K562 (cell line): ENCODE results near the gene DIP2C. TPM values are rescaled to one million over a fixed set of nuclear protein-coding genes. Genes with fewer than 3 reads are reported as not detected.

Experiments
- ATAC-seq: fragments of 200-7000 bp; cut with Tn5 transposase; 3 replicates; pipeline ENCODE4 v1.9.1; 2020; ENCODE audit warnings: moderate library complexity
- BruUV-seq: library from RNA; stranded (reverse); fragments of 400-500 nt; replicated peaks from 2 replicates; lab custom pipeline; 2021; lab: Mats Ljungman, UMichigan
- CTCF ChIA-PET: fragments of 300-600 bp; formaldehyde crosslinking; extraction: SDS; loops from one replicate; lab custom pipeline; 2021; ENCODE audit warnings: low intra/inter-chr PET ratio; lab: Yijun Ruan, JAX
- POLR2A ChIA-PET: fragments of 300-600, 350-650 bp; sonication (Branson Sonifier 250); formaldehyde crosslinking; extraction: SDS; loops from one replicate; lab custom pipeline; 2021; ENCODE audit warnings: antibody characterized with exemption, inconsistent platforms; lab: Yijun Ruan, JAX
- DNase-seq, 4 experiments: peaks; one replicate each; pipeline versions ENCODE4 v3.0.0 to v3.0.0-alpha.2; 2011 to 2018; ENCODE audit warnings: low spot score in 3 of 4, mixed read lengths in 3 of 4; ENCODE audit errors: extremely low read depth in 1 of 4
- FAIRE-seq: peaks from 2 replicates; lab custom pipeline; 2011; peaks lifted over from hg19 to GRCh38; lab: Jason Lieb, UNC
- H2AFZ ChIP-seq: 2 replicates; pipeline ENCODE4 v1.6.0; 2011; ENCODE audit warnings: low read depth, low read length, control low read depth, inconsistent platforms
- H3K27ac ChIP-seq: fragments of 200-600 bp; 3 replicates; pipeline ENCODE4 v1.8.0; 2011; ENCODE audit warnings: low read depth, mild to moderate bottlenecking, control low read depth, inconsistent platforms, low read length, moderate library complexity, mixed read lengths; ENCODE audit errors: extremely low read depth
- H3K27me3 ChIP-seq, 2 experiments: fragments of 300-600 bp in 1 of 2; 2 replicates in 1 of 2; 3 replicates in 1 of 2; pipeline versions ENCODE4 v1.6.0 to v1.8.0; 2011; ENCODE audit warnings: inconsistent platforms in 2 of 2, low read length in 2 of 2, mild to moderate bottlenecking in 1 of 2, mixed read lengths in 1 of 2, moderate library complexity in 1 of 2; ENCODE audit not compliant: control insufficient read depth in 2 of 2, insufficient read depth in 2 of 2
- H3K36me3 ChIP-seq: fragments of 300-600 bp; 3 replicates; pipeline ENCODE4 v1.8.0; 2011; ENCODE audit warnings: mild to moderate bottlenecking, low read length, inconsistent platforms; ENCODE audit not compliant: control insufficient read depth, insufficient read depth
- H3K4me1 ChIP-seq, 2 experiments: fragments of 200-600 bp in 1 of 2; replicated peaks in 1 of 2; 2 replicates in 1 of 2; 3 replicates in 1 of 2; pipeline versions ENCODE4 v1.5.1 to v1.8.0; 2011; ENCODE audit warnings: inconsistent platforms in 2 of 2, low read length in 2 of 2, mild to moderate bottlenecking in 1 of 2, mixed read lengths in 1 of 2, moderate library complexity in 1 of 2; ENCODE audit not compliant: control insufficient read depth in 2 of 2, insufficient read depth in 2 of 2
- H3K4me2 ChIP-seq: 2 replicates; pipeline ENCODE4 v1.6.1; 2011; ENCODE audit warnings: low read length, control low read depth, inconsistent platforms, mixed read lengths; ENCODE audit not compliant: insufficient read depth
- H3K4me3 ChIP-seq: fragments of 200-600 bp; sonication (generic), shearing (Covaris generic); 2 replicates; pipeline ENCODE4 v1.5.1; 2016; ENCODE audit warnings: control low read depth, inconsistent platforms
- H3K79me2 ChIP-seq: fragments of 200-600 bp; 3 replicates; pipeline ENCODE4 v1.8.0; 2011; ENCODE audit warnings: low read length, inconsistent platforms; ENCODE audit not compliant: control insufficient read depth, insufficient read depth
- H3K9ac ChIP-seq, 2 experiments: 2 replicates each; pipeline versions ENCODE4 v1.6.0 to v1.6.1; 2011; ENCODE audit warnings: low read depth in 2 of 2, low read length in 2 of 2, control low read depth in 1 of 2, inconsistent platforms in 1 of 2, mild to moderate bottlenecking in 1 of 2, mixed read lengths in 1 of 2; ENCODE audit not compliant: insufficient read depth in 1 of 2
- H3K9me1 ChIP-seq: one replicate; pipeline ENCODE4 v1.6.0; 2011; ENCODE audit warnings: inconsistent platforms, mild to moderate bottlenecking, low read length, moderate library complexity; ENCODE audit not compliant: control insufficient read depth, insufficient read depth
- H3K9me3 ChIP-seq: replicated peaks from 2 replicates; pipeline ENCODE4 v1.5.1; 2011; ENCODE audit warnings: low read depth, low read length, inconsistent platforms; ENCODE audit not compliant: control insufficient read depth, insufficient read depth
- H4K20me1 ChIP-seq: replicated peaks from 2 replicates; pipeline ENCODE4 v1.6.1; 2011; ENCODE audit warnings: low read length, inconsistent platforms, mixed read lengths; ENCODE audit not compliant: control insufficient read depth, insufficient read depth
- ETV1 ChIP-seq: fragments of 450-650 bp; conservative IDR thresholded peaks from 2 replicates; pipeline ENCODE4 v1.6.1; 2016; ENCODE audit warnings: missing genetic modification characterization, control low read depth, low read depth, missing compliant biosample characterization
- HNRNPLL ChIP-seq: fragments of 200-400 bp; formaldehyde crosslinking; IDR thresholded peaks from 2 replicates; pipeline ENCODE4 v1.6.1; 2017; ENCODE audit warnings: low read length, low read depth, mild to moderate bottlenecking; ENCODE audit not compliant: poor library complexity, severe bottlenecking
- HSF4 ChIP-seq: fragments of 250-450 bp; sonication (Bioruptor Pico); IDR thresholded peaks from 2 replicates; pipeline ENCODE4 v2.1.2; 2022; ENCODE audit warnings: mild to moderate bottlenecking, moderate library complexity, borderline replicate concordance
- PYGO2 ChIP-seq: fragments of 450-650 bp; IDR thresholded peaks from 2 replicates; pipeline ENCODE4 v1.6.1; 2016; ENCODE audit warnings: mild to moderate bottlenecking, missing genetic modification characterization, moderate library complexity, missing compliant biosample characterization
- TAF15 ChIP-seq: fragments of 200-400 bp; formaldehyde crosslinking; IDR thresholded peaks from 2 replicates; pipeline ENCODE4 v1.6.1; 2017; ENCODE audit warnings: mild to moderate bottlenecking, low read depth, low read length, moderate library complexity
- U2AF2 ChIP-seq: fragments of 200-400 bp; formaldehyde crosslinking; optimal IDR thresholded peaks from 2 replicates; pipeline ENCODE3; 2017; ENCODE audit warnings: low read depth, mild to moderate bottlenecking, low read length
- ZFP30 ChIP-seq: fragments of 250-450 bp; sonication (Bioruptor Pico); IDR thresholded peaks from 2 replicates; pipeline ENCODE4 v1.8.0; 2022; ENCODE audit warnings: moderate library complexity, mild to moderate bottlenecking, inconsistent platforms, borderline replicate concordance
- ZNF224 ChIP-seq: sonication (generic); formaldehyde crosslinking; IDR thresholded peaks from 2 replicates; pipeline ENCODE4 v1.8.0; 2022; ENCODE audit warnings: mild to moderate bottlenecking, missing genetic modification reagents
- WGBS: fragments of 100-300 bp; shearing (Covaris generic); methylation state at CpG from one replicate; pipeline ENCODE4 v1.1.6; 2016; ENCODE audit warnings: low coverage, mixed read lengths; ENCODE audit not compliant: insufficient coverage; ENCODE audit errors: missing lambda C conversion rate; 5-methylcytosine and 5-hydroxymethylcytosine counted together
- in situ Hi-C: fragments of 300-500 bp; cut with MboI; formaldehyde crosslinking; loops from 4 replicates; pipeline ENCODE4 v1.15.0; 2018; ENCODE audit warnings: inconsistent platforms, mixed read lengths
- intact Hi-C: fragments of 100-400 bp; cut with micrococcal nuclease; formaldehyde crosslinking; loops from 2 replicates; pipeline ENCODE4 v1.14.2; 2022
- polyA plus RNA-seq, 8 experiments: library from polyadenylated mRNA; depleted of rRNA in 4 of 8; stranded (reverse) in 5 of 8; unstranded in 3 of 8; fragments of >200 nt; fragmentation: Nextera tagmentation in 2 of 8; fragmentation: Illumina TruSeq in 1 of 8; extraction: Ambion mirVana in 2 of 8; extraction: Trizol in 1 of 8; gene quantifications; 2 replicates each; pipeline versions ENCODE4 v1.2.1 to v1.2.3, GENCODE V29; 2011 to 2014; ENCODE audit warnings: inconsistent platforms in 1 of 8, missing spikeins in 1 of 8
- total RNA-seq, 7 experiments: library from RNA; depleted of rRNA in 6 of 7; stranded (reverse); fragments of >200 nt in 6 of 7; fragmentation: Illumina TruSeq in 2 of 7; extraction: Trizol in 2 of 7; gene quantifications; 2 replicates each; pipeline versions ENCODE4 v1.2.1 to v1.2.3, GENCODE V29; 2011 to 2021; ENCODE audit warnings: low replicate concordance in 1 of 7
- TF ChIP-seq, protein P1 (sequence below): fragments of 450-650 bp; IDR thresholded peaks from 2 replicates; pipeline ENCODE4 v1.6.1; 2018; ENCODE audit not compliant: partially characterized antibody
- TF ChIP-seq, protein P2 (sequence below): fragments of 450-650 bp; formaldehyde crosslinking; IDR thresholded peaks from 2 replicates; pipeline ENCODE4 v1.4.0; 2020; ENCODE audit warnings: mild to moderate bottlenecking, moderate library complexity
- TF ChIP-seq, protein P3 (sequence below): fragments of 250-450 bp; sonication (Bioruptor Pico); IDR thresholded peaks from 2 replicates; pipeline ENCODE4 v1.4.0; 2020; ENCODE audit warnings: mild to moderate bottlenecking, moderate library complexity, borderline replicate concordance
- TF ChIP-seq, protein P4 (sequence below): sonication (generic); formaldehyde crosslinking; IDR thresholded peaks from 2 replicates; pipeline ENCODE4 v1.8.1; 2023; ENCODE audit warnings: mild to moderate bottlenecking, missing genetic modification reagents

DIP2C gene
- total and polyA plus RNA-seq, 9 of the 15 experiments (the other 6 are each of a cell fraction or from before 2014, with no cell fraction given) = 0.01 TPM; not detected in 8

DNA sequence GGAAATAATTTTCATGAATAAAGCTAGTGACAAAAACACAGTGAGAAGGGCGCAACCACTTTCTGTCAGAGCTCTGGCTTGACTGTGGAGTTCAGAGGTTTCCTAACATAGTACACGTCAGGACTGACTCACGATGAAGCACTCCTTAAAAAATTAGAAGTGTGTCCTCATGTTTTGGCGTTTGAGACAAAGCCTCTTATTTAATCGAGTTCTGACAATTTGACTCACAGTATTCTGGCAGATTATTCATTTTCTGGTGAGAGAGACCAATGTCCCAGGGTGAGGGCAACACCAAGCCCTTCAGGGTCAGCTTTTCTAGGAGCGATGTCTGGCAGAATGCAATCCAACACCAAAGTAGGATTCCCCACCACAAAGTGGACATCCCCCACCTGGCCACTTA, 108.7 kb downstream of the DIP2C start (continued):
- TF ChIP-seq, protein P1, sequence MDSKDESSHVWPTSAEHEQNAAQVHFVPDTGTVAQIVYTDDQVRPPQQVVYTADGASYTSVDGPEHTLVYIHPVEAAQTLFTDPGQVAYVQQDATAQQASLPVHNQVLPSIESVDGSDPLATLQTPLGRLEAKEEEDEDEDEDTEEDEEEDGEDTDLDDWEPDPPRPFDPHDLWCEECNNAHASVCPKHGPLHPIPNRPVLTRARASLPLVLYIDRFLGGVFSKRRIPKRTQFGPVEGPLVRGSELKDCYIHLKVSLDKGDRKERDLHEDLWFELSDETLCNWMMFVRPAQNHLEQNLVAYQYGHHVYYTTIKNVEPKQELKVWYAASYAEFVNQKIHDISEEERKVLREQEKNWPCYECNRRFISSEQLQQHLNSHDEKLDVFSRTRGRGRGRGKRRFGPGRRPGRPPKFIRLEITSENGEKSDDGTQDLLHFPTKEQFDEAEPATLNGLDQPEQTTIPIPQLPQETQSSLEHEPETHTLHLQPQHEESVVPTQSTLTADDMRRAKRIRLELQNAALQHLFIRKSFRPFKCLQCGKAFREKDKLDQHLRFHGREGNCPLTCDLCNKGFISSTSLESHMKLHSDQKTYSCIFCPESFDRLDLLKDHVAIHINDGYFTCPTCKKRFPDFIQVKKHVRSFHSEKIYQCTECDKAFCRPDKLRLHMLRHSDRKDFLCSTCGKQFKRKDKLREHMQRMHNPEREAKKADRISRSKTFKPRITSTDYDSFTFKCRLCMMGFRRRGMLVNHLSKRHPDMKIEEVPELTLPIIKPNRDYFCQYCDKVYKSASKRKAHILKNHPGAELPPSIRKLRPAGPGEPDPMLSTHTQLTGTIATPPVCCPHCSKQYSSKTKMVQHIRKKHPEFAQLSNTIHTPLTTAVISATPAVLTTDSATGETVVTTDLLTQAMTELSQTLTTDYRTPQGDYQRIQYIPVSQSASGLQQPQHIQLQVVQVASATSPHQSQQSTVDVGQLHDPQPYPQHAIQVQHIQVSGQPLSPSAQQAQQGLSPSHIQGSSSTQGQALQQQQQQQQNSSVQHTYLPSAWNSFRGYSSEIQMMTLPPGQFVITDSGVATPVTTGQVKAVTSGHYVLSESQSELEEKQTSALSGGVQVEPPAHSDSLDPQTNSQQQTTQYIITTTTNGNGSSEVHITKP = no peak
- TF ChIP-seq ZNF224 = no peak
- TF ChIP-seq, protein P2, sequence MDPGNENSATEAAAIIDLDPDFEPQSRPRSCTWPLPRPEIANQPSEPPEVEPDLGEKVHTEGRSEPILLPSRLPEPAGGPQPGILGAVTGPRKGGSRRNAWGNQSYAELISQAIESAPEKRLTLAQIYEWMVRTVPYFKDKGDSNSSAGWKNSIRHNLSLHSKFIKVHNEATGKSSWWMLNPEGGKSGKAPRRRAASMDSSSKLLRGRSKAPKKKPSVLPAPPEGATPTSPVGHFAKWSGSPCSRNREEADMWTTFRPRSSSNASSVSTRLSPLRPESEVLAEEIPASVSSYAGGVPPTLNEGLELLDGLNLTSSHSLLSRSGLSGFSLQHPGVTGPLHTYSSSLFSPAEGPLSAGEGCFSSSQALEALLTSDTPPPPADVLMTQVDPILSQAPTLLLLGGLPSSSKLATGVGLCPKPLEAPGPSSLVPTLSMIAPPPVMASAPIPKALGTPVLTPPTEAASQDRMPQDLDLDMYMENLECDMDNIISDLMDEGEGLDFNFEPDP = no peak

DNA sequence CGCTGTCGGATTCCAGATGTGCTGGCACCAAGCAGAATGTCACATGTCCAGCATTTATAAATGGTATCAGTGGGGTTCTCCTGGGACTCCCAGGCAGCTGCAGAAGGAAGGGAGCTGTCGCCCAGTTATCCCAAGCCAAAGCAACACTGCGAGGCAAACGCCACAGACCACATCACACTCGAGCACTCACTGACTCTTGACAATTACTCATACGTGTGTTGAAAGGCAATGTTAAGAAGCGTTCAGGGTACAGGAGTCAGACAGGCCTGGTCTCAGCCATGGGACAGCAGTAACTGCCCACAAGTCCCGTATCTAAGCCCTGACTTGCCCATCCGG, 113.4 kb downstream of the DIP2C start:
- Histone ChIP-seq H4K20me1 (no peaks in the 10 kb centered on the region), H3K4me1 (no peaks in the 10 kb centered on the region), H3K9me1 (no peaks in the 10 kb centered on the region), H3K27ac (no peak overlapping the region), H3K4me2 (no peak overlapping the region), H3K79me2 (no peaks in the 10 kb centered on the region), H3K36me3 (no peaks in the 10 kb centered on the region), H3K9ac (no peak overlapping the region), H2AFZ (no peak overlapping the region), H3K27me3 (peaks cover 31 to 38% of the 10 kb centered on the region in 2 experiments; a peak in 4 of 5 replicates), H3K4me3 (no peak overlapping the region), H3K9me3 (peaks cover 10% of the 10 kb centered on the region; the same call in 1 of the 2 replicates)
- ATAC-seq = no peak
- BruUV-seq = no TSS peak
- intact Hi-C loops = no loop called here
- ChIA-PET POLR2A (interaction anchor here (0.6 kb wide), 1 partner anchor 16 kb away, joined by 4 read pairs; no protein-coding TSS in a partner anchor), CTCF (no interaction called here)
- WGBS = 0% methylated on average over 10 of the region's 10 CpGs
- no peak for DNase-seq
- no peak for FAIRE-seq
- in situ Hi-C loops = loop anchor here (10.0 kb wide), 1 partner anchor 99 kb away; no protein-coding TSS in a partner anchor
- TF ChIP-seq ZFP30 (CRISPR knock-in tag) (no peak), TAF15 (no peak), PYGO2 (tag) (no peak), ETV1 (tag) (no peak), HSF4 (CRISPR knock-in tag) (no peak), U2AF2 (no peak), HNRNPLL (no peak)
- TF ChIP-seq, protein P3, sequence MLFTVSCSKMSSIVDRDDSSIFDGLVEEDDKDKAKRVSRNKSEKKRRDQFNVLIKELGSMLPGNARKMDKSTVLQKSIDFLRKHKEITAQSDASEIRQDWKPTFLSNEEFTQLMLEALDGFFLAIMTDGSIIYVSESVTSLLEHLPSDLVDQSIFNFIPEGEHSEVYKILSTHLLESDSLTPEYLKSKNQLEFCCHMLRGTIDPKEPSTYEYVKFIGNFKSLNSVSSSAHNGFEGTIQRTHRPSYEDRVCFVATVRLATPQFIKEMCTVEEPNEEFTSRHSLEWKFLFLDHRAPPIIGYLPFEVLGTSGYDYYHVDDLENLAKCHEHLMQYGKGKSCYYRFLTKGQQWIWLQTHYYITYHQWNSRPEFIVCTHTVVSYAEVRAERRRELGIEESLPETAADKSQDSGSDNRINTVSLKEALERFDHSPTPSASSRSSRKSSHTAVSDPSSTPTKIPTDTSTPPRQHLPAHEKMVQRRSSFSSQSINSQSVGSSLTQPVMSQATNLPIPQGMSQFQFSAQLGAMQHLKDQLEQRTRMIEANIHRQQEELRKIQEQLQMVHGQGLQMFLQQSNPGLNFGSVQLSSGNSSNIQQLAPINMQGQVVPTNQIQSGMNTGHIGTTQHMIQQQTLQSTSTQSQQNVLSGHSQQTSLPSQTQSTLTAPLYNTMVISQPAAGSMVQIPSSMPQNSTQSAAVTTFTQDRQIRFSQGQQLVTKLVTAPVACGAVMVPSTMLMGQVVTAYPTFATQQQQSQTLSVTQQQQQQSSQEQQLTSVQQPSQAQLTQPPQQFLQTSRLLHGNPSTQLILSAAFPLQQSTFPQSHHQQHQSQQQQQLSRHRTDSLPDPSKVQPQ (CRISPR knock-in tag) = no peak
- TF ChIP-seq, protein P4, sequence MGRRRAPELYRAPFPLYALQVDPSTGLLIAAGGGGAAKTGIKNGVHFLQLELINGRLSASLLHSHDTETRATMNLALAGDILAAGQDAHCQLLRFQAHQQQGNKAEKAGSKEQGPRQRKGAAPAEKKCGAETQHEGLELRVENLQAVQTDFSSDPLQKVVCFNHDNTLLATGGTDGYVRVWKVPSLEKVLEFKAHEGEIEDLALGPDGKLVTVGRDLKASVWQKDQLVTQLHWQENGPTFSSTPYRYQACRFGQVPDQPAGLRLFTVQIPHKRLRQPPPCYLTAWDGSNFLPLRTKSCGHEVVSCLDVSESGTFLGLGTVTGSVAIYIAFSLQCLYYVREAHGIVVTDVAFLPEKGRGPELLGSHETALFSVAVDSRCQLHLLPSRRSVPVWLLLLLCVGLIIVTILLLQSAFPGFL (CRISPR knock-in tag) = no peak
